ENCODE results near the gene STMN3.
"Not testable (repeated sequence)": the region's sequence is repeated elsewhere in the genome, so short reads cannot be mapped to it uniquely, and the experiment has no call there.

Gene STMN3

DNA sequence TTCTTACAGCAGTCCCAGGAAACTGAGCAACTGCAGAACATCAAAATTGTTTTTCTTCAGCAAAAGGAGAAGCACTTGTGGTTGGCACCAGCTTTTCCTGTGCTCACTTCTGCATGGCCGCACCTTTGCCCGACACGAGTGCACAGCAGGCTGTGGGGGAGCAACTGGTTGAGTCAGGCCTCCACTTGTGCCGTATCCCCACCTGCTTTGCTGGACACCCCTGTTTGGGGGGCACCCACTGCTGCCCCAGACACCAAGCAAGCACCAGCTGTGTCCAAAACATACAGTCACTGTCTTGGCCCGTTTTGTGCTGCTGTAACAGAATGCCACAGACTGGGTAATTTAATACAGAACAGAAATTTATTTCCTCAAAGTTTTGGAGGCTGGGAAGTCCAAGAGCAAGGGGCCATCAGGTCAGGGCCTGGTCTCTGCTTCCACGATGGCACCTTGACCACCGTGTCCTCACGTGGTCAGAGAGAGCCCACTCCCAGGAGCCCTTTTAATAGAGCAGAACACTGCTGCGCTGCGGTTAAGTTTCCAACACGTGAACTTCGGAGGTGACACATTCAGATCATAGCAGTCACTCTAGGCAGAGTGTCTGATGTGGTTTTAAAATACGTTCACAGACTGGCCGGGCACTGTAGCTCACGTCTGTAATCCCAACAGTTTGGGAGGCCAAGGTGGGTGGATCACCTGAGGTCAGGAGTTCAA, 17.6 kb downstream of the STMN3 start:
- peak; percentile 58 for DNase-seq

DNA sequence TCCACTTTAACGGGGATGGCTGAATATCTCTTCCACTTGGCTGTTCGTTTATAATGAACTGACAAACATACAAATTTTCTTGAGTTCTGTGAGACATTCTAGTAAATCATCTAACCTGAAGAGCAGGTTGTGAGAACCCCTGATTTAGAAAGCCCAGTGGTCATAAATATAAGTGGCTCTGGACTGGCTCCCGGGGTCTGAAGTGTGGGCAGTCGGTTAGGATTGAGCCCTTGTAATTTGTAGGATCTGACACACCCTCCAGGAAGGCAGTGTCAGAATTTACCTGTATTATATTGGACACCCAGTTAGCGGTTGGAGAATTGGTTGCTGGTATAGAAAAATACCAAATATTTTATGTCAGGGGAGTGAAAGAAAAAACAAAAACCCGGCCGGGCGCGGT, 19.5 kb downstream of the STMN3 start:
- no peak for DNase-seq

DNA sequence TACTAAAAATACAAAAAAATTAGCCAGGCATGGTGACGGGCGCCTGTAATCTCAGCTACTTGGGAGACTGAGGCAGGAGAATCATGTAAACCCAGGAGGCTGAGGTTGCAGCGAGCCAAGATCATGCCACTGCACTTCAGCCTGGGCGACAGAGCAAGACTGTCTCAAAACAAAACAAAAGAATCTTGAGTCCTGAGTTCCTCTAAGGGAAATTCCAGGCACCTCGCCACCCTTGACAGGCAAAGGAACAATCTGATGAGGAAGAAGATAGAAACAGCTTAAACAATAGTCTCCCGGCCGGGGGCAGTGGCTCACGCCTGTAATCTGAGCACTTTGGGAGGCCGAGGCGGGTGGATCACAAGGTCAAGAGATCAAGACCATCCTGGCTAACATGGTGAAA, 21.8 kb downstream of the STMN3 start:
- not testable (repeated sequence) for DNase-seq

DNA sequence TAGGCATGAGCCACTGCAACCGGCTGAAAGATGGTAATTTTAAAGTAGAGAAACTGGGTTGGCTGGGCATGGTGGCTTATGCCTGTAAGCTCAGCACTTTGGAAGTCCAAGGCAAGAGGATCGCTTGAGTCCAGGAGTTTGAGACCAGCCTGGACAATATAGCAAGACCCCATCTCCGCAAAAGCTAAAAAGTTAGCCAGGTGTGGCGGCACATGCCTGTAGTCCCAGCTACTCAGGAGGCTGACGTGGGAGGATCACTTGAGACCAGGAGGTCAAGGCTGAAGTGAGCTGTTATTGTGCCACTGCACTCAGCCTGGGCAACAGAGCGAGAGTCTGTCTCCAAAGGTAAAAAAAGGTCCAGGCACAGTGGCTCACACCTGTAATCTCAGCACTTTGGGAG, 22.3 kb downstream of the STMN3 start:
- not testable (repeated sequence) for DNase-seq

DNA sequence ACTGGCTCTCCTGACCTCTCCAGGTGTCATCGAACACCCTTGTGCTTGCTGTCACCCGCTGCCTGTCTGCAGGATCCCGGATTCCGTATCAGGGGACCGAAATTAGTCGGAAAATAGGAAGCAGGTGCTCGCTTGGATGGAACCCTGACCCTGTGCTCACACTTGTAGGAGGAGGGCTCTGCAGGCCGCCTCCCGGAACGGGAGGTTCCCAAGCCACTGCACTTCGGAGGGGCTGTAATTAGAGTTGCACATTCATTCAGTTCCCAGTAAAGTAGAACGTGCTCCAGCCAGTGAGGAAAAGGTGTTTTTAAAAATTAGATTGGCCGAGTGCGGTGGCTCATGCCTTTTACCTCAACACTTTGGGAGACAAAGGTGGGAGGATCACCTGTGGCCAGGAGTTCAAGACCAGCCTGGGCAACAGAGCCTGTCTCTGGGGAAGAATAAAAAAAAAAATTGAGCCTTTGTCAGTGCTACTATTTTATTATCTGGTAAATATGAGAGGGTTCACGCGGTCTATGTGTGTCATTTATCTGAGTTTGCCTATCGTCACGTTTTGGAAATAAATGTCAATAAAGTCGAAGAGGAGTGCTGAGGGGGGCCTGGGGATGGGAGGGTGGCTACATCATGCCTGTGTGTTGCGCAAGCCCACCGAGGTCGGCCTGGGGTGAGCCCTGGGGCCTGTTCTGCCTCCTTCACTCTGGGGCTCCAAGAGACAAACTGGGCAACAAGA, 24.8 kb downstream of the STMN3 start:
- peak; percentile 77 for DNase-seq

DNA sequence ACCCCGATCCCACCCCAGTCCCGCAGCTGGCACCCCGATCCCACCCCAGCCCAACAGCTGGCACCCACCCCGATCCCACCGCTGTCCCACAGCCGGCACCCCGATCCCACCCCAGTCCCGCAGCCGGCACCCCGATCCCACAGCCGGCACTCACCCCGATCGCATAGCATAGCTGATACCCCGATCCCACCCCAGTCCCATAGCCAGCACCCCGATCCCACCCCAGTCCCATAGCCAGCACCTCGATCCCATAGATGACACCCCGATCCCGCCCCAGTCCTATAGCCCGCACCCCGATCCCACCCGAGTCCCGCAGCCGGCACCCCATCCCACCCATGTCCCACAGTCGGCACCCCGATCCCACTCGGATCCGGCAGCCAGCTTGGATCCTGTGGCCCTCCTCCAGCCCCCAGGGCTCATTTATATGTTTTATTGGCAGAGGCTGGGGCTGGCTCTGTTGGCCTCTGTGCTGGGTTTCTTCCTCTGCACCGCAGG, 25.4 kb downstream of the STMN3 start:
- DNase-seq, result no peak

DNA sequence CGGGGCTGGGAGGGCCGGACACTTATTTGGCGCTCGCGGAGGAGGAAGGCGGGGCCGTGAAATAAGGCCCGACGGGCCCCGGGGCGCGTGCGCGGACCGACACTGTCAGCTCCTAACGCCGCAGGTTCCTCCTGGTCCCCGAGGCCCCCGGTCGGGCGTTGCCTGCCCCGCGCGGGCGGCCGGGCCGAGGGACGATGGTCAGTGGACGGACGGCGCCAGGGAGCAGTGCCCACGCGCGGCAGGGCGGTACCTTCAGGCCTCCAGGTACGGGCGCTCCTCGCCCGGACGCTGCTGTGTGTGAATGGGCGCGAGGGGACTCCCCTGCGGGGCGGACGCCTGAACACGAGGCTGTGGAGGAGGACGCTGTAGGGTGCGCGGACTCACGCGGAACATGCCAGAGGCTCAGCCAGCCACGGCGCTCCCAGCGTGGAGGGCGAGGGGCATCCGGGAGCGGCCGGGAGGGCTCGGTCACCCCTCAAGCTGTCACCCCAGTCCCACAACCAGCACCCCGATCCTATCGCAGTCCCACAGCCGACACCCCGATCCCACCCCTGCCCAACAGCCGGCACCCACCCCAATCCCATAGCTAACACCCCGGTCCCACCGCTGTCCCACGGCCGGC, 26.0 kb downstream of the STMN3 start:
- peak; percentile 96 for DNase-seq

DNA sequence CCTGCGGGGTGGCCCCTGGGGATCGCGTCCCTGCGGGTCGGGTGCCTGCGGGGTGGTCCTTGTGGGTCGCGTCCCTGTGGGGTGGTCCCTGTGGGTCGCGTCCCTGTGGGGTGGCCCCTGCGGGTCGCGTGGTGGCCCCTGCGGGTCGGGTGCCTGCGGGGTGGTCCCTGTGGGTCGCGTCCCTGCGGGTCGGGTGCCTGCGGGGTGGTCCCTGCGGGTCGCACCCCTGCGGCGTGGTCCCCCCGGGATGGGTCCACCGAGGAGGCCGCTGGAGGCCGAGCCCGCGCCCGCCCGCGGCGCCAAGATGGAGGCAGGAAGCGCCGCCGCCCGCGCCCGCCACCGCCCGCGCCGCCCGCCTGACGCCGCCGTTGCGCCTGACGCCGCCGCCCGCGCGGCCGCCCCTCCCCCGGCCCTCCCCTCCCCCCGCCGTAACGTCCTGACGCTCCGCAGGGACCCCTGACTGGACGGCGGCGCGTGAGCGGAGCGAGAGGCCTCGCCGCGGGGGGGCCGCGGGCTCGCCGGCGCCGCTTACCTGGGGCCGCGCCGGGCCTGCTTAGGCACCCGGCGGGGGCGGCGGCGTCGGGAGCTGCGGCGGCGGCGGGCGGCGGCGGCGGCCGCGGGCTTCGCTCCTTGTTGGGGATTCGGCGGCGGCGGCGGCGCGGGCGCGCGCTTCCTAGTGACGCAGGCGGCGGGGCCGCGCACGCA, 26.6 kb downstream of the STMN3 start, which contains the start of gene GMEB2:
Gene GMEB2, minus strand, starts transcription at position 678 of the 705 bp plus-strand sequence. CDS start 7,704 bp downstream, outside the sequence.
- peak; percentile 92 for DNase-seq

DNA sequence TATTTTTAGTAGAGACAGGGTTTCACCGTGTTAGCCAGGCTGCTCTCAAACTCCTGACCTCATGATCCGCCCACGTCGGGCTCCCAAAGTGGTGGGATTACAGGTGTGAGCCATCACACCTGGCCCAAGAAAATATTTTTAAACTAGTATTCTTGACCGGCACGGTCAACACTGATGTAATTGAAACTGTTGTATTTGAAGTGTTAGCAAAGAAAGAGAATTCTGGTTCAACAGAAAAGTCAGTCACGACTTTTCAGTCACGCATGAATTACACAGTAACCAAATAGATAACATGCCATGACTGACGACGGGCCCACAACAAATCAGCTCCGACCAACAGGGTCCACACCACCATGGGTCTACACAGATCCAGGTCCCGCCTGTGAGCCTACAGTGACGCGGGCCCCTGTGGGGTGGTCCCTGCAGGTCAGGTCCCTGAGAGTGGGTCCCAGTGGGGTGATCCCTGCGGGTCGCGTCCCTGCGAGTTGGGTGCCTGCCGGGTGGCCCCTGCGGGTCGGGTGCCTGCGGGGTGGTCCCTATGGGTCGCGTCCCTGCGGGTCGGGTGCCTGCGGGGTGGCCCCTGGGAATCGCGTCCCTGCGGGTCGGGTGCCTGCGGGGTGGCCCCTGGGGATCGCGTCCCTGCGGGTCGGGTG, 27.3 kb downstream of the STMN3 start:
- DNase-seq, result peak; percentile 63

DNA sequence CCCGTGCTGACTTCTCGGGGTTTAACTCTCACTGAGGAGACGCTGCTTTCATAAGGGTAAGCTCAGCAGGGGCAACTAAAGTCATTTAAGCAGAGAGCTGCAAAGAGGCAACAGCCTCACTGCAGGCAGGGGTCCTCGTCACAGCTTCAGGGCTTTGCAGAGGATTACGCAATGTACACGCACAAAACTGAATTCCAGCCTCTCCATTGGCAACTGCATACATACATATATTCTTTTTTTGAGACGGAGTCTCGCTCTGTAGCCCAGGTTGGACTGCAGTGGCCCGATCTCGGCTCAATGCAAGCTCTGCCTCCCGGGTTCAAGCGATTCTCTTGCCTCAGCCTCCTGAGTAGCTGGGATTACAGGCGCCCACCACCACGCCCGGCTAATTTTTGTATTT, 28.7 kb downstream of the STMN3 start:
- DNase-seq, result no peak

DNA sequence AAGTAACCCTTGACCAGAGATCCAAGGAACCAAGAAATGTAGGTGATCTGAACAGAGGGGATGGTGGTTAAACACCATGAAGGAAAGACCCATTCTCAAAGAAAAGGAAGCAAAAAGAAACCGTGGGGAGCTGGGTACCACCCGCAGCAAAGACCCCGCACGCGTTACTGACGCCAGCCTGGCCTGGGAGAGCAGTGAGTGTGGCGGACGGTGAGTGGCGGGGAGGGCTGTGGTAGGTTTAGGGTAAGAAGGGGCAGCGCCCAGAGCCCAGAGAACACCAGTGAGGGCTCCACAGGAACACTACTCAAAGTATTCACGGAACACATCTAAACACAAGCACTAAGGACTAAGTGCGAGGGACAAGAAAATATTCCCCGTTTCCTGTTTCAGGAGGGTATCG, 30.5 kb downstream of the STMN3 start:
- DNase-seq, result no peak

DNA sequence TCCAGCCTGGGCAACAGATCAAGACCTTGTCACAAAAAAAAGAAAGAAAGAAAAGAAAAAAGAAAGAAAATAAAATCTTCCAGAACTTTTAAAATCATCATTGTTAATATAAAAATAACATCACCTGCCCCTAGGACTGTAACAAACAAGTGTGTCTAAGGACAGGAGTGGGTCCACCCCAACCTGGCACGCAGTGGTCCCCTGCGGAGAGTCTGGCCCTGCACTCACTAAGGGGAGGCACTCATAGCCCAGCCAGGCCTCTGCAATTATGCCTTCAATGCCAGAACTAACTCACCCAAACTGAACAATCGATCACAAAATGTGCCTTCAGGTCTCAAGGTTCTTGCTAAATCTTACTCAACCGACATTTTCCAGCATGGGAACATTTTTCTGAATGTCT, 31.1 kb downstream of the STMN3 start:
- no peak for DNase-seq

DNA sequence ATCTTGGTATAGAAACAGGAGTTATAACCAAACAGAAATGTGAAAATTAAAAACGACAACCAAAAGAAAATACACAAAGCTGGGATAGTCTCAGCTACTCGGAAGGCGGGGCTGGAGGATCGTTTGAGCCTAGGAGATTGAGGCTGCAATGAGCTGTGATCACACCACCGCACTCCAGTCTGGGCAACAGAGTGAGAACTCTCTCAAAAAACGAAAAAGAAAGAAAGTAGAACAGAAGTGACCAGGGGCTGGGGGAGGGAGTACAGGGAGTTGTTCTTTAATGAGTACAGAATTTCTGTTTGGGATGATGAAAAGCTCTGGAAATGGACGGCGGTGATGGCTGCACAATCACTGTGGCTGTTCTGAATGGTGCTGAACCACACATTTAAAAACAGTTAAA, 32.2 kb downstream of the STMN3 start:
- DNase-seq, result no peak

DNA sequence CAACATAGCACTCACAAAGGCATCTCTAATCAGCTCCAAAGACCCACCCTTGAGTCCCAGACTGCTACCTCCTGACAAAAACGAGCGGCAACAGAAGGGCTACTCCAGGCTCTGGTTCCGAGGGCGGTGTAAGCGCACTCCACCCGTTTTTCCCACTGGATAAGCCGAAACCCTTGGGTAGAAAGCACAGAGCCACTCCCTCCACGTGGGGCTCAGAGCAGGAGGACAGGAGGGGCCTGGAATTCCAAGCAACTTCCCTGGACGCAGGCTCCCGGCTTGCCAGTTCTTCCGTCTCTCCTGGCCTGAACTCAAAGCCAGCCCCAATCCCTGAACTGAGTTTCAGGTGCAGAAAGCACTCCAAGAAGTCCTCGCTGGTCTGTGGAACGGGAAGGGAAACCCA, 33.7 kb downstream of the STMN3 start:
- DNase-seq, result no peak

DNA sequence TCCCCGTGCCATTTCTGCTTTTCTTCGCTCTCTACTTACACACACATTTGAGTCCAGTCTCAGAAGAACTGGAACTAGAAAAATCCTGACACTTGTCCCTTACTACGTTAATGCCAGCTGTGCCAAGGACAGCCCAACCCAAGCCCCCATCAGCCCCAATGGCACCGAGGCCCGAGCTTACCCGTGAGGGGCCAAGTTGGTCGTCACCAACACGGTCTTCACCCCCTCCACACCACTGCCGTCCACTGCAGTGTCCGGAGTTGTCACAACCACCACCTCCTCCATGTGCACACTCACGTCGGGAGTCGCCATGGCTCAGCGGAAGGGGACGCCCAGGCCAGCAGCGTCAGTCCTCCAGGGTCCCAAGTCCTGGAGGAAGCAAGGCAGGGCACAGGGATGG, 34.1 kb downstream of the STMN3 start:
- DNase-seq, result no peak

DNA sequence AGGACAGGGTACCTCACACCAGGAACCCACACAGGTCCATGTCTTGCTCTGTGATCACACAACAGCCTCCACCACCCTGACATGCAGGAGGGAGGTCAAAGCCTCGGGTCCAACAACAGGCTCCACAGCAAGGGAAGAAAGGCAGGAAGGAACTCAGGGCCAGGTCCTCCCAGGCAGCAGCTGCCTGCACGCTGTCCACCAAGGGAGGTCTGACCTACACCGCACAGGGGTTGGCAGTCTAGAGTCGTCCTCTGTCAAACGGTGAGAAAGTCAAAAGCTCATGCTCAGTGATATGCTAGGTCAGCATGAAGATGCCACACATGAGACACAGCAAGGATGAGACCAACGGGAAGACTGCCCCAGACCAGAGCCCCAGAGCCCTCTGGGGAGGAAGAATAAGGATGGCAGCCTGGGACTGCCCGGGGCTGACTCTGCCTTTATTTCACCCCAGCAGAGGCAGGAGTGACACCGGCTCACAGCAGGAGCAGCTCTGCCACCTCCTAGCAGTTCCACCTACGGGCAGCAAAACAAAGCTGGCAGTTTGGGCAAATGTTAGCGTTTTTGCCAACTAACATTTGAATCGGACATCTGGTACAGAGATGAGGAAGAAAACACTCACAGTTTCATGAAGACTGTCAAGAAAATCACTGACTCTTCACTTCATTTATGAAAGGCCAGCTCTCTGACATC, 34.8 kb downstream of the STMN3 start:
- DNase-seq, result no peak

DNA sequence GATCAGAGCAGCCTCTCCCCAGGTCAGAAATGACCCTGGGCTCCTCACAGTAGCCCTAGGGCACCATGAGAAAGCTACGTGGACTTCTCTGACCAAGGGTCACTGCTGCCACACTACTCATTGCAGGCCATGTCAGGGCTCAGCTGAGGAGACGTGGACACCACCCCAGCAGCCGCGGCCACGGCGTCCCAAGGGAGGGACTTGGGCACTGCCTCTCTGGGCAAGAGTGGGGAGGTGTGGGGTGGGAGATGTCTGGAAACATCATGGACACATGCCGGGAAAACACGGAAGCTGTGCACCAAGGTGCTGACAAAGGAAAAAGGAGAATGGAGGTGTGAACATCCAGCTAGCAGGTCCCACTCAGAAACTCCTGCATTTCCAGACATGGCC, 35.4 kb downstream of the STMN3 start:
- DNase-seq, result no peak

DNA sequence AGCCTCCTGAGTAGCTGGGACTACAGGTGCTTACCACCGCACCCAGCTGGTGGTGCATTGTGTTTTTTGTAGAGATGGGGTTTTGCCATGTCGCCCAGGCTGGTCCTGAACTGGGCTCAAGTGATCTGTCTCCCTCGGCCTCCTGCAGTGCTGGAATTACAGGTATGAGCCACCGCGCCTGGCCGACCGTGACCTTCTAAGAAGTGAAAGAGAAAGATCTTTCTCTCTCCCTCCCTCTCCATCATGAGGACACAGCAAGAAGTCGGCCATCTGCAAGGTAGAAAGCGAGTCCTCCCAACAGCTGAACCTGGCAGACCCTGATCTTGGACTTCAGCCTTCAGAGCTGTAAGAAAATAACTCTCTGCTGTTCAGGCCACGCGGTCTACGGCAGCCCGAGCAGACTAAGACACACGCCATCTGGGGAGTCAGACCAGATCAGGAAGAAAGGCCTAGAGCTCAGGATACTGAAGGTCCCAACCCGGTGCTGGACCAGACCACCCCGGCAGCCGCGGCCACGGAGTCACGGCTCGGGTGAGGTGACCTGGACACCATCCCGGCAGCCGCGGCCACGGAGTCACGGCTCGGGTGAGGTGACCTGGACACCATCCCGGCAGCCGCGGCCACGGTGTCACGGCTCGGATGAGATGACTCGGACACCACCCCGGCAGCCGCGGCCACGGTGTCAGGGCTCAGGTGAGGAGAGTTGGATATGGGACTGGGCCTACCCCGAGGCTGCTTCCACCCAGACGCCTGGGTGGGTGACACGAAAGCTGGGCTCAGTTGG, 35.9 kb downstream of the STMN3 start:
- DNase-seq, result no peak

DNA sequence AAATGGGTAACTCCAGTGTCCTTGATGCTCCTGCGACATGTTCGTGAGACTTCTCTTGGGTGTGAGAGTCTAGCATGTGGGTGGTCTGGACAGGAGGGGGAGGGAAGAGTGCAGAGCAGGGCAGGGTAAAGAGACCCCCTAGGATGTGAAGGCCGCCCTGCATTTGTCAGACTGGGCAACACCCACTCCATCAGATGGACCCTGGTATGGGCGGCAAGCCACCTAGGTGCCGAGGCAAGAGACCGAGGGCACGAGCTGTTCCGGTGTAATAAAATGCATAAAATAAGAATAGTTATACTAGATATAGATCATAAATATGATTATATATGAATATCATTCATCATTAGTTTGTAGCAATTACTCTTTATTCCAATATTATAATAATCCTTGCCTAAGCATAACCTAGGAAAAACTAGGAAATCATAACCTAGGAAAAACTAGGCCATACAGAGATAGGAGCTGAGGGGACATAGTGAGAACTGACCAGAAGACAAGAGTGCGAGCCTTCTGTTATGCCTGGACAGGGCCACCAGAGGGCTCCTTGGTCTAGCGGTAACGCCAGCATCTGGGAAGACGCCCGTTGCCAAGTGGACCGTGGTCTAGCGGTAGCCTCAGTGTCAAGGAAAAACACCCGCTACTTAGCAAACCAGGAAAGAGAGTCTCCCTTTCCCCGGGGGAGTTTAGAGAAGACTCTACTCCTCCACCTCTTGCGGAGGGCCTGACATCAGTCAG, 39.2 kb downstream of the STMN3 start:
- DNase-seq, result not testable (repeated sequence)

DNA sequence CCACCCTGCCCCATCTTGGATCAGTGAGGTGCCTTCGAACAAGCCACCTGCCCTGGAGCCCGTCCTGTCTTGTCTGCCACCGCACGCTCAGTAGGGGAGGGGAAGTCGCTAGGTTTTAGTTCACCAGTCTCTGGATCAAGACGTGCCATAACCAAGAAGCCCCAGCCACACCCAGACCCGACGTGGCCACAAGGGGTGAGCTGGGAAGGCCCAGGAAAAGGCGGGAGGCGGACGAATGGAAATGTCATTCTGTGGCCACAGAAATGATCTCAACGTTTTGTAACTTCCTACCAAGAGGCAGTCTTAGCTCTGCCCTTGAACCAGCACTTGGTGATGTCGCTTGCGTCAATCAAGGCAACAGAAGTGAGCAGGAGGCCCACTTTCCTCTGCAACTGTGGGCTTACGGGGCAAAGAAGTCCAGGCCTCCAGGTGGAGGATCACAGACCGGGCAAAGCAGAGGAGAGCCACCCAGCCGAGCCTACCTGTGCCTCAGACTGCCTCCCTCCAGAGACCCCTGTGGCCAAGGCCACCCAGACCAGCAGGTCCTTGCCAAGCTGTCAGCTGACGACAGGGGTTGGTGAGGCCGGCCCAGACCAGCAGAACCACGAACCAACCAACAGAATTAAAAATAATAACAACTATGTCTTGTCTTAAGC, 40.8 kb downstream of the STMN3 start:
- DNase-seq, result peak; percentile 64

Data from femur (tissue), 1 donor.